Ovary (tissue), 9 donors: ENCODE results near the gene LYPLAL1. TPM values are rescaled to one million over a fixed set of nuclear protein-coding genes. Genes with fewer than 3 reads are reported as not detected.

ENCODE experiments used
- DNase-seq, 5 donors: peaks; one replicate each; pipeline ENCODE4 v3.0.0-alpha.2; 2019 to 2020
- H3K27ac ChIP-seq, 2 donors: fragments of 200-600 bp; one replicate each; pipeline versions ENCODE4 v1.5.1 to v1.8.0; 2019 to 2022
- H3K27me3 ChIP-seq: fragments of 200-600 bp; one replicate; pipeline ENCODE4 v1.8.0; 2022
- H3K36me3 ChIP-seq: fragments of 200-600 bp; sonication (generic); one replicate; pipeline ENCODE4 v1.5.1; 2019
- H3K4me1 ChIP-seq: one replicate; pipeline ENCODE4 v1.8.1; 2013; ENCODE audit warnings: mild to moderate bottlenecking, moderate library complexity; ENCODE audit not compliant: insufficient read depth
- H3K4me3 ChIP-seq: fragments of 200-600 bp; sonication (generic); one replicate; pipeline ENCODE4 v1.5.1; 2017
- H3K9me3 ChIP-seq, 2 donors: fragments of 200-600 bp in 1 of 2; sonication (generic) in 1 of 2; one replicate each; pipeline versions ENCODE4 v1.5.1 to v1.8.1; 2013 to 2019; ENCODE audit warnings: mild to moderate bottlenecking in 1 of 2, moderate library complexity in 1 of 2
- EP300 ChIP-seq: sonication (generic); formaldehyde crosslinking; IDR thresholded peaks from one replicate; pipeline ENCODE4 v1.6.1; 2017; ENCODE audit warnings: antibody characterized with exemption
- POLR2A ChIP-seq: fragments of 450-650 bp; IDR thresholded peaks from one replicate; pipeline ENCODE4 v1.6.1; 2017; ENCODE audit warnings: antibody characterized with exemption, mild to moderate bottlenecking, moderate library complexity
- WGBS, 3 donors: extraction: QIAGEN DNeasy Blood & Tissue Kit in 1 of 3; methylation state at CpG; one replicate each; pipeline versions ENCODE4 v1.1.5 to v1.1.7; 2013 to 2017; 5-methylcytosine and 5-hydroxymethylcytosine counted together
- intact Hi-C, 4 donors: fragments of 100-400 bp; cut with DNase I; formaldehyde crosslinking; loops; one replicate each; pipeline versions ENCODE4 v1.11.0 to v1.15.1; 2022 to 2023
- polyA plus RNA-seq, 2 donors: library from polyadenylated mRNA; stranded (reverse); fragments of 200-250 nt in 1 of 2; fragments of 350-450 nt in 1 of 2; fragmentation: Illumina TruSeq in 1 of 2; extraction: RNeasy Lipid Tissue Mini Kit (QIAGEN cat#74804) in 1 of 2; gene quantifications; one replicate each; pipeline ENCODE4 v1.2.3, GENCODE V29; 2013 to 2014
- total RNA-seq, 7 donors: library from RNA; depleted of rRNA in 2 of 7; stranded (reverse); fragments of >200 nt in 2 of 7; fragmentation: NEBNext Ultra II Directional in 3 of 7; extraction: Animal tissue kit (Norgen Biotek cat#: 25700) in 3 of 7; gene quantifications; one replicate each; pipeline versions ENCODE4 v1.1.0 to v1.2.4, GENCODE V29; 2016 to 2023
- TF ChIP-seq, protein P1 (sequence below), 3 donors: fragments of 450-650 bp in 2 of 3; fragments of 200-600 bp in 1 of 3; IDR thresholded peaks; one replicate each; pipeline versions ENCODE4 v1.5.1 to v1.8.0; 2016 to 2022; ENCODE audit warnings: antibody characterized with exemption in 3 of 3, mild to moderate bottlenecking in 1 of 3
- donor health status: DM: no; HTN: no; CAD: no; lungs with moderate emphysema.
- donor health status: DM: no; HTN: no; CAD: no.
- donor health status: Bipolar disorder and iron deficiency.
- donor health status: DM: yes; HTN: yes; CAD: no.
- donor health status: DM: no; HTN: no; CAD: no.
- donor health status: DM: yes; HTN: yes; CAD: no.

LYPLAL1 gene
- total and polyA plus RNA-seq, 9 donors: 14.7 to 43.8 (median 36.8) TPM

DNA sequence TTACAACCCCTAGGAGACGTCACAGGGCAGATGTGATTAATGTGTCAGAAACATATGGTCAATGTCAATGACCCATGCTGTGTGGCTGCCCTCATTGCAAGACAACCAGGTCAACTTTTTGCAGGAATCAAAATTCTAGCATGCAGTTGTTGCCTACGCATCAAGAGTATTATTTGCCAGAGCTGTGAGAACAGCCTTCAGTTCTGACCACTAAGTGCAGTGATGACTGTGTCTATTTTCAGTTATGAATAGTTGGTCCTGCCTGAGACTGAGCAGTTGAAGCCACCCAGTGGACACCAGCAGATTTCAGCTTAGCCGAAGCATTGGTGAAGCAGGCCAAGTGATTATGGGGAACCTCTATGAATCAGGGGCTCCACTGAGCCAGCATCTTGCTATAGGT lies 47.3 kb downstream of the LYPLAL1 start:
- no peak overlapping the region for H3K27ac ChIP-seq
- H3K4me1 ChIP-seq: no peaks in the 10 kb centered on the region
- no peaks in the 10 kb centered on the region for H3K27me3 ChIP-seq
- H3K4me3 ChIP-seq: no peak overlapping the region
- H3K9me3 ChIP-seq: no peaks in the 10 kb centered on the region
- 85 to 96% (median 94%) methylated on average over 3 of the region's 3 CpGs for WGBS, 3 donors
- no peaks in the 10 kb centered on the region for H3K36me3 ChIP-seq
- DNase-seq: no peak
- TF ChIP-seq EP300 (no peak), POLR2A (no peak)
- TF ChIP-seq, protein P1, sequence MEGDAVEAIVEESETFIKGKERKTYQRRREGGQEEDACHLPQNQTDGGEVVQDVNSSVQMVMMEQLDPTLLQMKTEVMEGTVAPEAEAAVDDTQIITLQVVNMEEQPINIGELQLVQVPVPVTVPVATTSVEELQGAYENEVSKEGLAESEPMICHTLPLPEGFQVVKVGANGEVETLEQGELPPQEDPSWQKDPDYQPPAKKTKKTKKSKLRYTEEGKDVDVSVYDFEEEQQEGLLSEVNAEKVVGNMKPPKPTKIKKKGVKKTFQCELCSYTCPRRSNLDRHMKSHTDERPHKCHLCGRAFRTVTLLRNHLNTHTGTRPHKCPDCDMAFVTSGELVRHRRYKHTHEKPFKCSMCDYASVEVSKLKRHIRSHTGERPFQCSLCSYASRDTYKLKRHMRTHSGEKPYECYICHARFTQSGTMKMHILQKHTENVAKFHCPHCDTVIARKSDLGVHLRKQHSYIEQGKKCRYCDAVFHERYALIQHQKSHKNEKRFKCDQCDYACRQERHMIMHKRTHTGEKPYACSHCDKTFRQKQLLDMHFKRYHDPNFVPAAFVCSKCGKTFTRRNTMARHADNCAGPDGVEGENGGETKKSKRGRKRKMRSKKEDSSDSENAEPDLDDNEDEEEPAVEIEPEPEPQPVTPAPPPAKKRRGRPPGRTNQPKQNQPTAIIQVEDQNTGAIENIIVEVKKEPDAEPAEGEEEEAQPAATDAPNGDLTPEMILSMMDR (IDR thresholded peaks at IDR 0.05): no peak
- intact Hi-C loops: no loop called here

DNA sequence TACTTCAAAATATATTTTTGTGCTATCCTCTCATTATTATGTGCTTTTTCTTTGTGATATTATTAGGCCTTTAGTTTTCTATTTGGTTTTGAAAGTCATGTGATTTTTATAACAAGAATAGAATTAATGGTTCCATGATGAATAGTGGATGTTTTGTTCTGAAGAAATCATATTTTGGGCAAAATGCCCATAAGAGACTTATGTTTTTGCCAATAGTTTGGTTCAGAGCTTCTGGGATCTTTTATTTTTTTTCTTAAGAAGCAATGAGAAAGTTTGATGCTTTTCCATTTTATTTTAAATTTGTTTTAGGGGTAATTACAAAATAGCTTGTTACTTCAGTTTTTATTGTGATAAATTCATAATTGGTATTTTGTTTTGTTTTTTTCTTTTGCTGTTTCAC lies 49.8 kb downstream of the LYPLAL1 start:
- TF ChIP-seq, protein P1 (IDR thresholded peaks at IDR 0.05): no peak
- TF ChIP-seq EP300 (no peak), POLR2A (no peak)
- Histone ChIP-seq H3K27ac (no peak overlapping the region), H3K4me3 (no peak overlapping the region), H3K36me3 (no peaks in the 10 kb centered on the region), H3K9me3 (no peaks in the 10 kb centered on the region), H3K27me3 (no peaks in the 10 kb centered on the region), H3K4me1 (no peaks in the 10 kb centered on the region)
- no peak for DNase-seq
- intact Hi-C loops: no loop called here

DNA sequence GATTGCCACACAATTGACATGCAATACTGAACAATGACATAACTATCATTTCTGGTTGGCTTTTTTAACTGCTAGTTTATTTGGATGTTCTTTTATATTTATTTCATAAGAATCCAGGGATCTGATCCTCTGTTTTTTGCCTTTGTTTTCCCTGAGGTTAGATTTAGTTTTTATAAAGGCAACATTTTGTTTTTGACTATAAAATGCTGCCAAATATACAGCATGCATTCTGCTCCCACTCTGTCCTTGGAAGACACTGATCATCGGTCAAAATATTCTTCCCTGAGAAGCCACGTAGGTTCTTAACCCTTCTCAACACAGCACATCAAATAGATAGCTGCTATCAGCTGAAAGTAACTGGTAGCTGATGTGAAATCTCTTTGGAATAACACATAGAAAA lies 52.5 kb downstream of the LYPLAL1 start:
- Histone ChIP-seq H3K9me3 (no peaks in the 10 kb centered on the region), H3K27ac (no peak overlapping the region), H3K36me3 (no peaks in the 10 kb centered on the region), H3K27me3 (no peaks in the 10 kb centered on the region), H3K4me3 (no peak overlapping the region), H3K4me1 (no peaks in the 10 kb centered on the region)
- WGBS, 3 donors: 20 to 26% (median 25%) methylated on average over 2 of the region's 2 CpGs
- no peak for DNase-seq
- intact Hi-C loops: no loop called here
- TF ChIP-seq POLR2A: no peak
- TF ChIP-seq, protein P1 (IDR thresholded peaks at IDR 0.05): no peak
- no peak for TF ChIP-seq EP300

DNA sequence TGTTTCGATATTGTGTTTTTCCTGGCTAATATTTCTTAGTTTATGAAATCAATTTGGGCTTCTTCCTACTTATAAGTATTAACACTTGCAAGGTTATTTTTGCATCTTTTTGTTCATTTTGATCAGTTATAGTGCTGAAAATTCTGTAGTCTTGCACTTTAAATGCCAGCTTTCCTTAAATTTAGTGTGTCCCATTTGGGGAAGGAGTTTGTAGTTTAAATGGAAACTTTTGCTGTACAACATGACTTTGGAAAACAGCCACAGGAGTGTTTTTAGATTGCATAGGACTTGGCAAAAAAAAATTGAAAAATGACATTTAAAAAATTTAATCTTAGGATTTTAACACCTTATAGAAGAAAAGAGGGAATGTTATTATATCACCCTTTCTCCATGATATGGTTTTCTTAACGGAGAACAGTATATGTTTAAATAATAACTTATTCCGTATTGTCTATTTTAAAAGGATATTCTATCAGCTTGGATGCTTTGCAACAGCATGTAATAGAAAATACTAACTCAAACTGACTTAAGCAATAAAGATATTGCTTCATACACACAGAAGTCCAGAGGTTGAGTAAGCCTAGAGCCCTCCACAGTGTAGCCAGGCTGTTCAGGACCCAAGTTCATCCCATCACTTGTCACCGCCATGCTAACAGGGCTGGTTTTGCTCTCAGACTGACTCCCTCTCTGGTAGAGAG lies 53.8 kb downstream of the LYPLAL1 start:
- intact Hi-C loops: no loop called here
- DNase-seq: no peak

More for the DNA sequence above, 53.8 kb downstream of the LYPLAL1 start:
- Histone ChIP-seq H3K9me3 (no peaks in the 10 kb centered on the region), H3K4me1 (no peaks in the 10 kb centered on the region), H3K27ac (no peak overlapping the region), H3K36me3 (no peaks in the 10 kb centered on the region), H3K27me3 (no peaks in the 10 kb centered on the region), H3K4me3 (no peak overlapping the region)
- TF ChIP-seq POLR2A: no peak
- TF ChIP-seq, protein P1 (IDR thresholded peaks at IDR 0.05): no peak
- TF ChIP-seq EP300: no peak
- WGBS, 3 donors: 60 to 85% (median 75%) methylated on average over 4 of the region's 4 CpGs
